ENCODE measurements around the gene ANKHD1.

DNA sequence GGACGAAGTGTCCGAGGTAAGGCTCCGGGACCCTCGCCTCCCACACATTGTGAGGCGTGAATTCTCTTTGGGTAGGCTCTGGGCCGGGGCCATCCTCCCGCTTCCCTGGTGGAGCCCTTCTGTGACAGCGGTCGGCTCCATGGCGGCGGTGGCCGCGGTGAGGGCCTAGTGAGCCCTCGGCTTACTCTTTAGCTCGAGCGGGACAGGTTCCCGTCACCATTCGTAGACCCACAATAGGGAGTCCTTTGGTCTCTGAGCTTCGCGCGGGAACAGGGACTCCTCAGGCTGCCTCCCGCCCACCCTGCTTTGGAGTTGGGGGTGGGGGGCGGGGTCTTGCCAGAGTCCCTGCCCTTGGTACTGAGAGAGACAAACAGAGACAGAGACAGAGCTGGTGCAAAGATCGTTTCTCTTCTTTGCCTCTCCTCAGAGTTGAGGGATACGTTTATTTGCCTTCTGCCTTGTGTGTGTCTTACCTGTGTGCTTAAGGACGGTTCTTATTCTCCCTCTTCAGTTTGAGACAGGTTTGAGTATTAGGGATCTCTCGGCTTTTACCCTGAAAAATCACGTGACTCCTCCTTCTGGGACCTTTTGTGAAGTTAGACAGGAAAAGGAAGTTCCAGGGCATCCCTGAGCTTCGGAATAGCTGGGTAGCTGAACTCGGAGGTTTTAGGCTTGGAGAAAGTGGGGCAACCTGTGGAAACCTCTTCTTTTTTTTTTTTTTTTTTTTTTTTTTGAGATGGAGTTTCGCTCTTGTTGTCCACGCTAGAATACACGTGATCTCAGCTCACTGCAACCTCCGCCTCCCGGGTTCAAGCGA is 833 bp downstream of the ANKHD1 start:
- TF ChIP-seq, protein P1, sequence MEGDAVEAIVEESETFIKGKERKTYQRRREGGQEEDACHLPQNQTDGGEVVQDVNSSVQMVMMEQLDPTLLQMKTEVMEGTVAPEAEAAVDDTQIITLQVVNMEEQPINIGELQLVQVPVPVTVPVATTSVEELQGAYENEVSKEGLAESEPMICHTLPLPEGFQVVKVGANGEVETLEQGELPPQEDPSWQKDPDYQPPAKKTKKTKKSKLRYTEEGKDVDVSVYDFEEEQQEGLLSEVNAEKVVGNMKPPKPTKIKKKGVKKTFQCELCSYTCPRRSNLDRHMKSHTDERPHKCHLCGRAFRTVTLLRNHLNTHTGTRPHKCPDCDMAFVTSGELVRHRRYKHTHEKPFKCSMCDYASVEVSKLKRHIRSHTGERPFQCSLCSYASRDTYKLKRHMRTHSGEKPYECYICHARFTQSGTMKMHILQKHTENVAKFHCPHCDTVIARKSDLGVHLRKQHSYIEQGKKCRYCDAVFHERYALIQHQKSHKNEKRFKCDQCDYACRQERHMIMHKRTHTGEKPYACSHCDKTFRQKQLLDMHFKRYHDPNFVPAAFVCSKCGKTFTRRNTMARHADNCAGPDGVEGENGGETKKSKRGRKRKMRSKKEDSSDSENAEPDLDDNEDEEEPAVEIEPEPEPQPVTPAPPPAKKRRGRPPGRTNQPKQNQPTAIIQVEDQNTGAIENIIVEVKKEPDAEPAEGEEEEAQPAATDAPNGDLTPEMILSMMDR (IDR thresholded peaks at IDR 0.05): no peak
- no peak for TF ChIP-seq POLR2A (IDR thresholded peaks at IDR 0.05)

Measured in ovary (tissue), 3 donors.